Mesendoderm (in vitro differentiated cells): ENCODE results near the gene RNF214.
"Not testable (repeated sequence)": the region's sequence is repeated elsewhere in the genome, so short reads cannot be mapped to it uniquely, and the experiment has no call there.

Source experiments
- DNase-seq: peaks from one replicate; pipeline ENCODE4 v3.0.0; 2013
- H2AK5ac ChIP-seq: 2 replicates; pipeline ENCODE4 v1.6.1; 2013; ENCODE audit warnings: low read length, inconsistent platforms
- H2BK120ac ChIP-seq: 2 replicates; pipeline ENCODE4 v1.6.1; 2013; ENCODE audit warnings: low read depth, mild to moderate bottlenecking, low read length, moderate library complexity, mixed read lengths
- H2BK15ac ChIP-seq: replicated peaks from 2 replicates; pipeline ENCODE4 v1.6.1; 2013; ENCODE audit warnings: low read depth, mild to moderate bottlenecking, moderate library complexity
- H2BK5ac ChIP-seq: 2 replicates; pipeline ENCODE4 v1.6.1; 2013; ENCODE audit warnings: low read length, inconsistent platforms
- H3K18ac ChIP-seq: 2 replicates; pipeline ENCODE4 v1.6.1; 2013; ENCODE audit warnings: mild to moderate bottlenecking, low read length, mixed read lengths
- H3K23ac ChIP-seq: one replicate; pipeline ENCODE4 v1.6.1; 2013; ENCODE audit warnings: low read length
- H3K27ac ChIP-seq: 2 replicates; pipeline ENCODE4 v1.5.1; 2013; ENCODE audit warnings: low read depth, mild to moderate bottlenecking, inconsistent platforms, low read length, moderate library complexity
- H3K27me3 ChIP-seq: 2 replicates; pipeline ENCODE4 v1.6.1; 2013; ENCODE audit warnings: low read length, control low read depth, mild to moderate bottlenecking, inconsistent platforms; ENCODE audit not compliant: insufficient read depth, poor library complexity
- H3K36me3 ChIP-seq: 2 replicates; pipeline ENCODE4 v1.6.1; 2013; ENCODE audit warnings: low read length, inconsistent platforms; ENCODE audit not compliant: control insufficient read depth, insufficient read depth
- H3K4ac ChIP-seq: one replicate; pipeline ENCODE4 v1.6.1; 2013; ENCODE audit warnings: low read depth, mild to moderate bottlenecking, low read length, moderate library complexity
- H3K4me1 ChIP-seq: 2 replicates; pipeline ENCODE4 v1.6.1; 2013; ENCODE audit warnings: low read depth, low read length, inconsistent platforms; ENCODE audit not compliant: control insufficient read depth
- H3K4me2 ChIP-seq: 2 replicates; pipeline ENCODE4 v1.6.1; 2013; ENCODE audit warnings: low read length
- H3K4me3 ChIP-seq: 2 replicates; pipeline ENCODE4 v1.5.1; 2013; ENCODE audit warnings: mild to moderate bottlenecking, low read length
- H3K56ac ChIP-seq: one replicate; pipeline ENCODE4 v1.6.1; 2013; ENCODE audit warnings: low read length
- H3K79me1 ChIP-seq: 2 replicates; pipeline ENCODE4 v1.6.1; 2013; ENCODE audit warnings: low read length, inconsistent platforms
- H3K79me2 ChIP-seq: 2 replicates; pipeline ENCODE4 v1.6.1; 2013; ENCODE audit warnings: mild to moderate bottlenecking, low read length; ENCODE audit not compliant: control insufficient read depth, insufficient read depth
- H3K9ac ChIP-seq: 2 replicates; pipeline ENCODE4 v1.6.1; 2013; ENCODE audit warnings: low read length, inconsistent platforms
- H4K5ac ChIP-seq: one replicate; pipeline ENCODE4 v1.6.1; 2013; ENCODE audit warnings: low read length
- H4K8ac ChIP-seq: one replicate; pipeline ENCODE4 v1.6.1; 2013; ENCODE audit warnings: low read depth, mild to moderate bottlenecking, control low read depth, low read length, moderate library complexity
- WGBS: extraction: QIAGEN DNeasy Blood & Tissue Kit; methylation state at CpG from one replicate; pipeline ENCODE4 v1.1.7; 2013; ENCODE audit warnings: low lambda C conversion rate, missing lambda C conversion rate; ENCODE audit not compliant: insufficient coverage; ENCODE audit errors: extremely low coverage; 5-methylcytosine and 5-hydroxymethylcytosine counted together

RNF214 gene

GRCh38 chr11:117202386-117203068 lies 29.9 kb upstream of the RNF214 start:
- no peak overlapping the region for H4K5ac ChIP-seq
- no peak overlapping the region for H2BK5ac ChIP-seq
- no peaks in the 10 kb centered on the region for H3K27me3 ChIP-seq
- H3K4me2 ChIP-seq = no peak overlapping the region
- H3K79me1 ChIP-seq = peaks cover 3% of the 10 kb centered on the region
- H3K36me3 ChIP-seq = peaks cover 2% of the 10 kb centered on the region
- H2AK5ac ChIP-seq = no peak overlapping the region
- no peak overlapping the region for H3K18ac ChIP-seq
- no peak overlapping the region for H3K4me3 ChIP-seq
- H2BK15ac ChIP-seq = no peak overlapping the region
- H4K8ac ChIP-seq = no peak overlapping the region
- DNase-seq = peak; percentile 14
- peaks cover 12% of the 10 kb centered on the region for H3K4me1 ChIP-seq
- no peak overlapping the region for H3K27ac ChIP-seq
- no peak overlapping the region for H2BK120ac ChIP-seq
- H3K9ac ChIP-seq = peak overlapping the region; percentile 44
- no peak overlapping the region for H3K4ac ChIP-seq
- no peak overlapping the region for H3K23ac ChIP-seq
- H3K79me2 ChIP-seq = peaks cover 45% of the 10 kb centered on the region
- whole genome bisulfite sequencing = no CpG with 5 or more reads among the region's 7 CpGs
- peak overlapping the region; percentile 25 for H3K56ac ChIP-seq

DNA sequence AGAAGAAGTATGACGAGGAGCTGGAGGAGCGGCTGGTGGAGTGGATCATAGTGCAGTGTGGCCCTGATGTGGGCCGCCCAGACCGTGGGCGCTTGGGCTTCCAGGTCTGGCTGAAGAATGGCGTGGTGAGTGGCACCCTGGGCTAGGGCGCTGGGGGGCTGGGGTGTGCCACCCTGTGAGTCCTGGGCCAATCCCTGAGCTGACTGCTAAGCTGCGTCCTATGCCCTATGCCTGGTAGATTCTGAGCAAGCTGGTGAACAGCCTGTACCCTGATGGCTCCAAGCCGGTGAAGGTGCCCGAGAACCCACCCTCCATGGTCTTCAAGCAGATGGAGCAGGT lies 29.4 kb upstream of the RNF214 start:
- no peak overlapping the region for H2BK120ac ChIP-seq
- no peak for DNase-seq
- H3K79me2 ChIP-seq = peaks cover 45% of the 10 kb centered on the region
- no peak overlapping the region for H3K4me2 ChIP-seq
- H3K9ac ChIP-seq = no peak overlapping the region
- no peak overlapping the region for H2BK15ac ChIP-seq
- peaks cover 2% of the 10 kb centered on the region for H3K36me3 ChIP-seq
- H4K5ac ChIP-seq = no peak overlapping the region
- peaks cover 3% of the 10 kb centered on the region for H3K79me1 ChIP-seq
- no peak overlapping the region for H3K4ac ChIP-seq
- H3K18ac ChIP-seq = no peak overlapping the region
- H3K56ac ChIP-seq = no peak overlapping the region
- H2BK5ac ChIP-seq = no peak overlapping the region
- WGBS = no CpG with 5 or more reads among the region's 10 CpGs
- H3K4me3 ChIP-seq = no peak overlapping the region
- H3K4me1 ChIP-seq = peaks cover 10% of the 10 kb centered on the region
- H3K27me3 ChIP-seq = no peaks in the 10 kb centered on the region
- no peak overlapping the region for H3K27ac ChIP-seq
- H2AK5ac ChIP-seq = no peak overlapping the region
- no peak overlapping the region for H4K8ac ChIP-seq
- H3K23ac ChIP-seq = no peak overlapping the region

- H3K18ac ChIP-seq = no peak overlapping the region
- no peak overlapping the region for H3K27ac ChIP-seq
Observed at GRCh38 chr11:117204283-117205080, 28.0 kb upstream of the RNF214 start.

GRCh38 chr11:117205211-117205818 lies 27.2 kb upstream of the RNF214 start:
- Histone ChIP-seq H3K4ac (no peak overlapping the region), H3K36me3 (peaks cover 2% of the 10 kb centered on the region), H2BK120ac (no peak overlapping the region), H3K4me3 (no peak overlapping the region), H3K27ac (no peak overlapping the region), H3K56ac (no peak overlapping the region), H3K79me1 (peaks cover 2% of the 10 kb centered on the region), H3K18ac (no peak overlapping the region), H3K27me3 (no peaks in the 10 kb centered on the region), H2BK5ac (no peak overlapping the region), H3K4me1 (peaks cover 3% of the 10 kb centered on the region), H3K23ac (no peak overlapping the region), H3K4me2 (no peak overlapping the region), H4K5ac (no peak overlapping the region), H4K8ac (no peak overlapping the region), H3K79me2 (peaks cover 33% of the 10 kb centered on the region), H3K9ac (no peak overlapping the region), H2BK15ac (no peak overlapping the region), H2AK5ac (no peak overlapping the region)
- peak; percentile 25 for DNase-seq
- WGBS = no CpG with 5 or more reads among the region's 11 CpGs

More at GRCh38 chr11:117204283-117205080, 28.0 kb upstream of the RNF214 start:
- Histone ChIP-seq H3K27me3 (no peaks in the 10 kb centered on the region), H3K36me3 (peaks cover 2% of the 10 kb centered on the region), H3K4me2 (no peak overlapping the region), H3K79me1 (peaks cover 2% of the 10 kb centered on the region), H3K79me2 (peaks cover 41% of the 10 kb centered on the region), H3K9ac (no peak overlapping the region), H4K8ac (no peak overlapping the region), H2BK120ac (no peak overlapping the region), H3K4me1 (peaks cover 5% of the 10 kb centered on the region), H3K56ac (no peak overlapping the region), H3K4ac (no peak overlapping the region), H3K4me3 (no peak overlapping the region), H2BK15ac (no peak overlapping the region), H2AK5ac (no peak overlapping the region), H2BK5ac (no peak overlapping the region), H4K5ac (no peak overlapping the region), H3K23ac (no peak overlapping the region)
- DNase-seq = peak; percentile 48
- WGBS = 100% methylated on average over 1 of the region's 17 CpGs

DNA sequence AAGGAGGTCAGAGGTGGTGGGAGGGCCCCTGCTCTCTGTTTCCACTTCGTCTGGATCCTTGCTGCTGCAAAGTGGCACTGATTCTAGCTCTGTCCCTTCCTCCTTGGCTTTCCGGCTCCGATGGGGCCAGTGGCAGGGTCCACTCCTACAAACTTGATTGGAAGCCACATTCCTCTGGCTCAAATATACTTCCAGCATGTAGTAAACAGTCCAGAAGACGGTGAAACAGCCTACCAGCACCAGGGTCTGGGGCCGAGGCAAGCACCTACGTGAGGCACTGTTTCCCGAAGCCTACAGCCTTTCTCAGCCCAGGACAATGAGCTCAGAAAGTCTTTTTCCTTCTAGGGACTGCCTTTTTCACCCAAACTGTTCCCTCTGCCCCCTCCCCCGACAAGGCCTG lies 26.4 kb upstream of the RNF214 start:
- no CpG with 5 or more reads among the region's 8 CpGs for WGBS
- H3K4me2 ChIP-seq, H4K8ac ChIP-seq, H2BK15ac ChIP-seq, H3K4me3 ChIP-seq, H3K27ac ChIP-seq, H2AK5ac ChIP-seq, H3K4ac ChIP-seq, H3K23ac ChIP-seq, H4K5ac ChIP-seq, H3K27me3 ChIP-seq, H3K56ac ChIP-seq, H2BK5ac ChIP-seq, H3K36me3 ChIP-seq, H3K18ac ChIP-seq, H3K4me1 ChIP-seq, H2BK120ac ChIP-seq, H3K79me1 ChIP-seq, H3K9ac ChIP-seq: not testable (repeated sequence)
- H3K79me2 ChIP-seq = peaks cover 25% of the 10 kb centered on the region
- DNase-seq = peak; percentile 41
